D721Med (cell line): ENCODE results near the gene PPP1R9B.

Source experiments
- DNase-seq: peaks from one replicate; pipeline ENCODE4 v3.0.0; 2011; ENCODE audit warnings: low spot score; ENCODE audit not compliant: insufficient read length
- FAIRE-seq: peaks from 2 replicates; lab custom pipeline; 2011; peaks lifted over from hg19 to GRCh38; lab: Jason Lieb, UNC
- TF ChIP-seq, protein P1 (sequence below): IDR thresholded peaks from 2 replicates; pipeline ENCODE4 v1.5.1; 2012; ENCODE audit warnings: mild to moderate bottlenecking, control low read depth; ENCODE audit not compliant: insufficient read depth; ENCODE audit errors: missing control alignments

PPP1R9B gene

DNA sequence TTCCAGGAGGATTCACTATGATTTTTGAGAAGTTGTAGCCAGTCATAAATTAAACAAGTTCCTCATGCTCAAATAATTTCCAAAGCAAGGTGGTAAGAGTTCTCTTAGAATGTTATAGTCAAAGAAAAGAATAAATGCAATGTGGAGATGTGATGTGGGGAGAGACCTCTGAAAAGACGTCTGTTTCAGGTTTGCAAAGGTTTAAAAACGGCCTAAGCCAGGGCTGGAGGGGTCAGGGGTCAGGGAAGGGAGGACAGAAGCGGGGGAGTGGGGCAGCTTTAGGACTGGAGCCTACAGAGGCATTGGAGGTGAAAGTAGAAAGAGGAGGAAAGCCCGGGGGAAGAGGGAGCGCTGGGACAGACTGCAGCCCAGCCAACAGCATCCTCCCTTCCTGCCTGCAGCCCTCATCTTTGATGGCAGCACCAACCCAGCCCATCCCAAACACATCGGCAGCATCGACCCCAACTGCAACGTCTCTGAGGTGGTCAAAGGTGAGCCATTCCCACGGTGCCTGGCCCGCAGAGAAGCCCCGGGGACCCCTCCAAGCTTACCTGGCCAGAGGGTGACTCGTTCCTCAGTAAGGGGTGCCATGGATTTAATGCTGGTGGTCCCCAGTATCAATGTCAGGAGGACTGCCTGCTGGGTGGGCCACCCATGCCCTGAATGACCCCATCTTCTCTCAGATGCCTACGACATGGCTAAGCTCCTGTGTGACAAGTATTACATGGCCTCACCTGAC lies 43.9 kb downstream of the PPP1R9B start:
- TF ChIP-seq, protein P1, sequence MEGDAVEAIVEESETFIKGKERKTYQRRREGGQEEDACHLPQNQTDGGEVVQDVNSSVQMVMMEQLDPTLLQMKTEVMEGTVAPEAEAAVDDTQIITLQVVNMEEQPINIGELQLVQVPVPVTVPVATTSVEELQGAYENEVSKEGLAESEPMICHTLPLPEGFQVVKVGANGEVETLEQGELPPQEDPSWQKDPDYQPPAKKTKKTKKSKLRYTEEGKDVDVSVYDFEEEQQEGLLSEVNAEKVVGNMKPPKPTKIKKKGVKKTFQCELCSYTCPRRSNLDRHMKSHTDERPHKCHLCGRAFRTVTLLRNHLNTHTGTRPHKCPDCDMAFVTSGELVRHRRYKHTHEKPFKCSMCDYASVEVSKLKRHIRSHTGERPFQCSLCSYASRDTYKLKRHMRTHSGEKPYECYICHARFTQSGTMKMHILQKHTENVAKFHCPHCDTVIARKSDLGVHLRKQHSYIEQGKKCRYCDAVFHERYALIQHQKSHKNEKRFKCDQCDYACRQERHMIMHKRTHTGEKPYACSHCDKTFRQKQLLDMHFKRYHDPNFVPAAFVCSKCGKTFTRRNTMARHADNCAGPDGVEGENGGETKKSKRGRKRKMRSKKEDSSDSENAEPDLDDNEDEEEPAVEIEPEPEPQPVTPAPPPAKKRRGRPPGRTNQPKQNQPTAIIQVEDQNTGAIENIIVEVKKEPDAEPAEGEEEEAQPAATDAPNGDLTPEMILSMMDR: no peak
- FAIRE-seq (no peak), DNase-seq (no peak)

DNA sequence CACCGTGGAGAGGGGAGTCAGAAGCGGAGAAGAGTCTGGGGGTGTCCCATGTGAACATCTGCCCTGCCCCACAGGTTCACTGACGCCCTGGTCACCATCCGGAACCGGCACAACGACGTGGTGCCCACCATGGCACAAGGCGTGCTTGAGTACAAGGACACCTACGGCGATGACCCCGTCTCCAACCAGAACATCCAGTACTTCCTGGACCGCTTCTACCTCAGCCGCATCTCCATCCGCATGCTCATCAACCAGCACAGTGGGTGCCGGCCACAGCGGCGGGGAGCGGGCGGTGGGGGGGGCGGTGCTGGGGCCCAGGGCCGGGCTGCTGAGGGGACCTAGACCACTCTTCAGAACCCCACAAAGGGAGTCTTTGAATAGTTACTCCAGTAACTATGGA lies 44.7 kb downstream of the PPP1R9B start:
- no peak for DNase-seq
- TF ChIP-seq, protein P1: no peak
- no peak for FAIRE-seq

DNA sequence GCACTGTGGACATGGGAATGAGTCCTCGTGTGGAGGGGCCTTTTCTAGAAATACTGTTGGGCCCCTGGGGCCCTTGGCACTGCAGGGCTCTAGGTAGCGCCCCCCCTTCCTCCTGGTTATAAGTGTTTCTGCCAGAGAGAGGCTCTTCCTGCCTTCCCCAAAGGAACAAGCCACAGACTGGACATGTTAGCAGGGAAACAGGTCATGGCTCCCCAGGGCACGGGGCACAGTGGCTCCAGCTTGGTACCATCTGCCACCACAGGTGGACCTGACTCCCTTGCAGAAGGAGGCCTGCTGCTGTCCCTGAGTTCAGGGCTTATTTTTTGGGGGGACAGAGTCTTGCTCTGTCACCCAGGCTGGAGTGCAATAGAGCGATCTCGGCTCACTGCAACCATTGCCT lies 46.5 kb downstream of the PPP1R9B start:
- FAIRE-seq (no peak), DNase-seq (no peak)
- TF ChIP-seq, protein P1: no peak

DNA sequence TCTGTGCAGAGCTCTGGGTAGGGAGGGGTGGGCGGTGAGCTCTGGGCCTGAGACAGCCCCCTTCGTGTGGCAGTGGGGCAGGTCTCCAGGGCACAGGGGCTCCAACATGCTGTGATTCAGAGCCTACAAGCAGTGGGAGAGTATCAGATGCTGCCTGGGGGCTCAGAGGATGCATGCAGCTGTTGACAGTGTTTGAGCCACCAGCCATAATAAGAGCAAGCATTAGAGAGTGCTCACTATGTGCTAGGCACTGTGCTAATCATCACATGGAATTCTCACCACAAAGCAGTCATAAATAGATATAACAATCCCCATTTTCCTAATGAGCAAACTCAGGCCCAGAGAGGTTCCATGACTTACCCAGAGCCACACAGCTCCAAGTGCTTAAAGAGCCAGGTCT lies 47.2 kb downstream of the PPP1R9B start:
- no peak for DNase-seq
- TF ChIP-seq, protein P1: no peak
- FAIRE-seq: no peak

DNA sequence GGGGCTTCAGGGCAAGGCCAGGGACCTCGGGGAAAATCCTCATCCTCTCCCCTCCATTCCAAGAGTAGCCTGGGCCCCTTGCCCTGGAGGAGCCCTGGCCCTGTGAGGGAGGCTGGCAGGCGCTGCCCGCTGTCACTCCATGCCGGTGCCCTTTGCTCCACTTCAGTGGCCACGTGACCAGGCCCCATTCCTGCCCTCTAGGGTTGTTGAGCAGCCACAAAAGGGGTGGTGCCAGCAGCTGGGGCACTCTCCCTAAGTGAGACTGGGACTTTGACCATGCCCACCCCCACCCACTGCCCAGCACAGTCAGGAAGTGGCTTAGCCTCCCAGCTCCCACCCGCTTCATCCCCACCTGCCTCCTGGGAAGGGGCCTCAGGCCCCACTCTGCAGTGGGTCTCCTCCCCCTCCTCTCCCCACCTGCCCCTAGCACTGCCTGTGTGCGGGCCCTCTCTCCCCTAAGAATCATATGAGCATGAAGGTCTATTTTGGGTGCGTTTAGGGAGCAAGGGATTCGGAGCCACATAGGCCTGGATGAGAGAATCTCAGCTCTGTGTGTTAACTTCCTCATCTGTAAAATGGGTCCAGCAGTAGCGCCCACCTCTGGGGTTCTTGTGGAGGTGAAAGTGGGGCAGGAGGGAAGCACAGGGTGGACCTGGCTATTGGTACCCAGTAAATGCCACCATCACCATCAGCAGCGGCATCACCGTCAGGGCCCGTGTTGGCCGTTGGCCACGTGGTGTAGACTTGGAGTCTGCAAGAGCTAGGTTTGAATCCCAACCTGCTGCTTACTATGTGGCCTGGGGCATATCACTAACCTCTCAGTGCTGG lies 48.1 kb downstream of the PPP1R9B start:
- FAIRE-seq (no peak), DNase-seq (no peak)
- TF ChIP-seq, protein P1: no peak

DNA sequence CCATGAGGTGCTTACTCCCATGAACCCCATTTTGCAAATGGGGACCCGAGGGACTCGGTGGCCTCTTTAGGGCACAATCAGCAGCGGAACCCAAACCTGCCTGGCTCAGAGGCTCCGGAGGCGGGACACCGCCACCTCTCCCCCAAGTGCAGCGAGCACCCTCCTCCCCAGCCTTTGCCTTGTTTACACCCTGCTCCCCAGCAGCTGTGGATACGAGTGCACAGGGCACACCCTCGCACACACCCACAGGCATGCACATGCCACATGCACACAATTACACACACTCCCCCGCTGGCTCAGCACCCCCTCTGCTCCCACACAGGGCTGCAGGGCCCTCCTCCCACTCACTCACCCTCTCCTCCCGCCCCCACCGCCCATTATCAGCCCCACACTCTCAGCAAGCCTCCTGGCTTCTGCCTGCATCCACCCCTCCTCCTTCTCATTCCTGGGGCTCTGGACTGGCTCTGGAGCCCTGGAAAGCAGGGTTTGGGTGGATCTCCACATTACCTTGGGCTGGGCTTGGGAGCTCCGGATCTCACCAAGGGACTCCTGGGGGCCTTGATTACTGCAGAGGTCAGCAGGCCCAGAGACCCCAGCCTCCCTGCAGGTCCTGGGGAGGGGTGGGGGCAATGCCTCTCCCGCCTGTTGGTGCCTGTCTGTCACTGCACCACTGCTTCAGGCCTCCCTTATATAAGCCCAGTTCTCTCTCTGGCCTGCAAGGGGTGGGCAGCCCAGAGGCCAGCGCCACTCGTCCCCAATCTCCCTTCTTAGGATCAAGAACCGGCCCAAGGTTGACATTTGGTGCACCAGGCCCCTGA lies 48.9 kb downstream of the PPP1R9B start:
- FAIRE-seq (no peak), DNase-seq (no peak)
- TF ChIP-seq, protein P1: no peak
